GM18505 (cell line): ENCODE data around the gene RHBDL3.
"Not testable (repeated sequence)": the region's sequence is repeated elsewhere in the genome, so short reads cannot be mapped to it uniquely, and the experiment has no call there.

Experiments
- ATAC-seq: cut with Tn5 transposase; IDR thresholded peaks from one replicate; pipeline ENCODE4 v1.9.1; 2021; ENCODE audit not compliant: unreplicated experiment
- POLR2A ChIP-seq: IDR thresholded peaks from 4 replicates; pipeline ENCODE4 v1.6.1; 2011; ENCODE audit warnings: borderline replicate concordance; ENCODE audit not compliant: insufficient read depth, insufficient read length; ENCODE audit errors: extremely low read depth

RHBDL3 gene

GRCh38 chr17:32261417-32261736 lies 4.3 kb upstream of the RHBDL3 start:
- no peak for ATAC-seq
- TF ChIP-seq POLR2A: no peak

DNA sequence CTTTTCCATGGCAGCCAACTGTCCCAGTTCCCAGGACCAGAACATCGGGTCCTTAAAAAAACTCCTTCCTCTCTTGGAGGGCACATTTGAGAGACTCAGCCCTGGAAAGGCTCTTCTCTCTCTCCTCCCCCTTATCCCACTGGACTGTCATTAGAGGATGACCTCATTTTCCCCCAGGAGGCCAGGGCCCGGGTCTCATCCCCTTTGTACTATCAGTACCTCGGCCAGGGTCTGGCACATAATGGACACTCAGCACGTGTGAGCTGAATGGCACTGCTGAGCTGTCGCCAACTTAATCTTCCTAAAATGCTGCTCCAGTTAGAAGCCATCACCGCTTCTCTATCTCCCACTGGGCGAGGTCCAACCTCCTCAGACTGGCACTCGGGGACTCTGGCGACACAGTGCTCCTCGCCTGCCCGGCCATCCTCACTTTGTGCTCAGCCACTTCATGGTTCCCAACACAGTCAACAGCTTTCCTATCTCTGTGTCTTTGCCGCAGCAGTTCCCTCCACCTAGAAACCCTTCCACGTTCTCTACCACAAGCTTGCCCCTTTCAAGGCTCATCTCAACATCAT lies 3.6 kb upstream of the RHBDL3 start:
- no peak for TF ChIP-seq POLR2A
- ATAC-seq: no peak

- not testable (repeated sequence) for ATAC-seq
These were observed 2.1 kb upstream of the RHBDL3 start for GRCh38 chr17:32263515-32263914.

DNA sequence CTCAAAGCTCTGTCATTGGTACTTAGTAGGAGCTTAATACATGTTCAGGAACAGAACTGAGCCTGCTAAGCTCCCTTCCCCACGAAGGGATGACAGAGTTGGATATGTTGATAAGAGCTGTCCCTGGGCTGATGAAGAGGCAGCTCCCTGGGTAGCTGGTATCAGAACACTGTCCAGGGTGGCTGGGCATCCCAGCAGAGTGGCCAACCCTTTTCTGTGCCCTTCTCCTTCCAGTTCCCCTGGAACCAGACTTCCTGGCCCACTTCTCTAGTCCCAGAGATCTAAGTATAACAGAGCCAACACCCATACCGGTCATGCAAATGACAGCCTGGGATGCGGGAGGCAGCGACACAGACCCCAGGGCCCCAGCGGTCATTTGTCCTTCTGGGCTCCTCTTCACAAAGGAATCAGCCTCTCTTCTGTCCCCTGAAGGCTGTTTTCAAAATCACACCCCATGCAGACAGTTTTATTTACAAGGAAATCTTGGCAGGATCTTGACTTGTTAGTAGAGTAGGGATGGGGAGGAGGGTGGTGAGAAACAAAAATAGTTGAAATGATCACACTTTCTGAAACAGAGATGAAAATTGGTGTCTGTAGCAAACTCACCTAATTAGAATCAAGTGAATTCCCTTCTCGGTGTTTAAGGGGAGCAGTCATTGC lies 1.4 kb upstream of the RHBDL3 start:
- TF ChIP-seq POLR2A: no peak
- no peak for ATAC-seq

DNA sequence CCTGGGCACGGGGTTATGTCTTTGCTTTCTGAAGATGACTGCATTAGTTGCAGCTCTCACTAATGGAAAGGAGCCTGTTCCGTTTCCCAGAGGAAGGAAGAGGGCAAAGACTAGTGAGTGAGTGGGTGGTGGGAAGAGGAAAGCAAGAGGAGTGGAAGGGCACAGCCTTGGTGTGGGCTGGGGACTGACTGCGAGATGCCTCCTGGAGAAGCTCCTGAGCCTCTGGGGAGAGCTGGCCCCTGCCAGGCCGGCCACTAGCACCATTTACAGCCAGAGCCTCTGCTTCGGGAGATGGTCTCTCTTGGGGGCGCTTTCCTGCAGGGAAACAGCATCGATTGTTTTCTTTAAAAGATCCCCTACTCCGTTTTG lies 825 bp upstream of the RHBDL3 start:
- ATAC-seq: no peak
- no peak for TF ChIP-seq POLR2A

- ATAC-seq: no peak
- TF ChIP-seq POLR2A: no peak
These were observed 388 bp downstream of the RHBDL3 start for GRCh38 chr17:32266051-32266388.

DNA sequence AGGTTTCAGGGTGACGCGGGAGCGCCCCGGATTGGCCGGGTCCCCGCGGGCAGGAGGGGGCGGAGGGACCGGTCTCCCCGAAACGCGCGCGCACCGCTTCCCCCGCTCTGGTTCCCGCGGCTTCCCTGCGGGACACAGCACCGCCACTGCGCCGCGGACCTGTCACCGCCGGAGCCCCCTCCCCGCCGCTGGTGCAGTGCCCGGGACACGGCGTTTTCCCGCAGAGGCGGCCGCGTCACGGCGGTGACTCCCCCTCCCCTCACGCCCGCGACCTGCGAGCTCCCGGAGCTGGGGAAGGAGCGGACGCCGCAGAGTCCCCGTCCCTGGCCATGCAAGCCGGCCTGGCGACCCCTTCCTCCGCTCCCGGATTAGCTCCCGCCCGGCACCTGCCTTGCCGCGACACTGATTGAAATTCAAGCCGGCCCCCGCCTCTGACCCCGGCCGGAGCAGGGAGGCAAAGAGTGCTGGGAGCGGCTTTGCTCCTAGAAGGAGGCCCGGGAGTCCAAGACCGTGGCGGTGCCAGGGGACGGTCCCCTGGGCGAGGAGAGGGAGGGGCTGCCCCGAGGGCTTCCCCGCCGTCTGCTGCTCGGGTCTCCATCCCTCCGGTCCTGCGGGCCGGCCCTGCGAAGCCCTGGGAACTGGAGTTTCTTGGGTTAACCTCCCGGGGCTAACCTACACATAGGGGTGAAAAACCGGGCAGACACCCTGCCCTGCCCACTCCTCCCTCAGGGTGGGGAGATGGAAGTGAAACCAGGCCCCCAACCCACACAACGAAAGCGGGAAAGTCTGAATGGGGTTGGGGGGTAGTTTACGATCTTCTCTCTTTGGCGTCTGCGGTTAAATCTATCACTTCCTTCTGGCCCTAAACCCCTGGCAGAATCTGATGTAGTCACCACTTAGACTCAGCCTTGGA lies 1.0 kb downstream of the RHBDL3 start:
- ATAC-seq: no peak
- TF ChIP-seq POLR2A: no peak

GRCh38 chr17:32267690-32268205 lies 2.1 kb downstream of the RHBDL3 start:
- TF ChIP-seq POLR2A: no peak
- no peak for ATAC-seq

DNA sequence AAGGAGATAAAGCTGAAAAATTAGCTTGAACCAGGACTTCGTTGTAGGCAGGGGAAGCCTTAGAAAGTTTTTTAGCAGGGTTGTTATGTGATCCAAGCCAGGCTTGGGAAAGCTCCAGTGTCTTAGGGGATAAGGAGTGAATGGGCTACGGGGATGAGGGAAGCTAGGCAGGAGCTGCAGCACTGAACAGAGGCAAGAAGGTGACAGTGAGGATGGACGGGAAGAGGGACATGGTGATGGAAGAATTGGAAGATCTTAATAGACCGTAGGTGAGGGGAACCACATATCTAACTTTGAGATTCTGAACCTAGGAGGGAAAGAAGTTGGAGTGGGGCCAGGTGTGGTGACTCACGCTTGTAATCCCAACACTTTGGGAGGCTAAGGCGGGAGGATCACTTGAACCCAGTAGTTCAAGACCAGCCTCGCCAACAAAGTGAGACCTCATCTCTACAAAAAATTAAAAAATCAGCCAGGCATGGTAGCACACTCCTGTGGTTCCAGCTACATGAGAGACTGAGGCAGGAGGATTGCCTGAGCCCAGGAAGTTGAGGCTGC lies 3.2 kb downstream of the RHBDL3 start:
- ATAC-seq: no peak
- no peak for TF ChIP-seq POLR2A

DNA sequence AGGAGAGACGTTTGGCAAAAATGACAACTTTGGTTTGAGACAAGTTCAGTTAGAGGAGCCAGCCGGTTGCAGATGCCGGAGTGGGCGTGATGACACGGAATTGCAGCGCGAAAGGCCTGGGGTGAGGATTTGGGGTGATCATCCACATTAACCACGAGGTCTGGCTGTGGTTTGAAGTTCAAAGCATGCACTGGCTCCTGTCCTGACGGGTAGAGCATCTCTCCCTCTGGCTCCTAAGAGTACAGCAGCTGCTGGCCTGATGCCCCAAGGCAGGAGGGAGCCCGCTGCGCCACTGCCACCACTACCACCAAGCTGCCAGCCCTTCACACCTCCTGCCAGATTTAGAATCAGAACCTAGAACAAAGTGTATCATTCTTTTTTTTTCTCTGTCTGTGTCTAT lies 3.7 kb downstream of the RHBDL3 start:
- ATAC-seq: no peak
- no peak for TF ChIP-seq POLR2A

GRCh38 chr17:32271844-32272243 lies 6.2 kb downstream of the RHBDL3 start:
- no peak for TF ChIP-seq POLR2A
- ATAC-seq: no peak

- ATAC-seq: no peak
- no peak for TF ChIP-seq POLR2A
These were observed 8.5 kb downstream of the RHBDL3 start for GRCh38 chr17:32274101-32274500.

GRCh38 chr17:32274643-32275042 lies 9.0 kb downstream of the RHBDL3 start:
- no peak for TF ChIP-seq POLR2A
- no peak for ATAC-seq
